Endothelial cell of hepatic sinusoid (primary cell): Measurements from ENCODE around the gene MCCC1.
"Not testable (repeated sequence)": the region's sequence is repeated elsewhere in the genome, so short reads cannot be mapped to it uniquely, and the experiment has no call there.

ENCODE experiments used
- in situ Hi-C: cut with HindIII; loops from 2 replicates; pipeline ENCODE4 v1.10.0; 2017; ENCODE audit warnings: low sequenced_read_pairs

MCCC1 gene

DNA sequence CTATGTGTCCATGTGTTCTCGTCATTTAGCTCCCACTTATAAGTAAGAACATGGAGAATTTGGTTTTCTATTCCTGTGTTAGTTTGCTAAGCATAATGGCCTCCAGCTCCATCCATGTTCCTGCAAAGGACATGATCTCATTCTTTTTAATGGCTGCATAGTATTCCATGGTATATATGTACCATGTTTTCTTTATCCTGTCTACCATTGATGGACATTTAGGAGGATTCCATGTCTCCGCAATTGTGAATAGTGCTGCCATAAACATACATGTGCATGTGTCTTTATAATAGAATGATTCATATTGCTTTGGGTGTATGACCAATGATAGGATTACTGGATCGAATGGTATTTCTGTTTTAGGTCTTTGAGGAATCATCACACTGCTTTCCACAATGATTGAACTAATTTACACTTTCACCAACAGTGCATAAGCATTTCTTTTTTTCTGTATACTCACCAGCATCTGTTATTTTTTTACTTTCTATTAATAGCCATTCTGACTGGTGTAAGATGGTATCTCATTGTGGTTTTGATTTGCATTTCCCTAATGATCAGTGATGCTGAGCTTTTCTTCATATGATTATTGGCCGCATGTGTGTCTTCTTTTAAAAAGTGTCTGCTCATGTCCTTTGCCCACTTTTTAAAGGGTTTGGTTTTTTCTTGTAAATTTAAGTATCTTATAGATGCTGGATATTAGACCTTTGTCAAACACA, 105.7 kb downstream of the MCCC1 start:
- in situ Hi-C loops, result not testable (repeated sequence)

GRCh38 chr3:182989566-182989965, 109.7 kb downstream of the MCCC1 start:
- in situ Hi-C loops, result no loop called here

DNA sequence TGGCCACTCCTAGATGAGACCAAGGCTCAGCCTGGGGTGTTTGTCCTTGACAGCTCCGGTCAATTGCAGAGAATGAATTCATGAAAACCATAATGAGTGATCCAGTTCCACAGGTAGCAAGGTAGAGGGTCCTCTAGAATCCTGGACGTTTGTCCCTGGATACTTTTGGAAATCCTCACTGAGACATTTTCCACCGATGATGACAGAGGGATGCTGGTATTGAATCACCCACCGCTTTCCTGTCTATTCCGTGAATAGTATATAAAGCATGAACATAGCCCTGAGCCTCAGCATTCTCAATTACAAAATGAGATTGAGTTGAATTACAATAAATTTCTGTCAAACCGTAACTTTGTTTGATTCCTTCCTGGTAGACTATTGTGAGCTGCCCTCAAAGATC, 113.3 kb downstream of the MCCC1 start:
- in situ Hi-C loops, result no loop called here

DNA sequence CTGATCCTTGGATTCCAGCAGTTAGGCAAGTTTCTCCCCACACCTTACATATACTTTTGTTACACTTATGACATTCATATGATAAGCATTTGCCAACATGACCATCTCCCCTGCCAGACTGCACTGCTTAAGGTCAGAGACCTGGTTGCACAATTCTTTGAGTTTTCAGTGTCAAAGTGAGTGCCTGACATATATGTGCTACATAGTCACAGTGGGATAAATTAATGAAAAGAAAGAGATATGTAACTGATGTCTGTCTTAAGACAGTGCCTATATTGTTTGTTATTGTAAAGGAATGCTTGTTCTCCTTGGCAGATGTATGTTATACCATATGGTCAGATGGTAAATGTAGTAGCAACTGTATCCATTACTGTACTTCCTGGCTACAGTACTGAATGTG, 115.4 kb downstream of the MCCC1 start:
- in situ Hi-C loops, result no loop called here

GRCh38 chr3:182981038-182981380, 118.3 kb downstream of the MCCC1 start:
- in situ Hi-C loops, result no loop called here

DNA sequence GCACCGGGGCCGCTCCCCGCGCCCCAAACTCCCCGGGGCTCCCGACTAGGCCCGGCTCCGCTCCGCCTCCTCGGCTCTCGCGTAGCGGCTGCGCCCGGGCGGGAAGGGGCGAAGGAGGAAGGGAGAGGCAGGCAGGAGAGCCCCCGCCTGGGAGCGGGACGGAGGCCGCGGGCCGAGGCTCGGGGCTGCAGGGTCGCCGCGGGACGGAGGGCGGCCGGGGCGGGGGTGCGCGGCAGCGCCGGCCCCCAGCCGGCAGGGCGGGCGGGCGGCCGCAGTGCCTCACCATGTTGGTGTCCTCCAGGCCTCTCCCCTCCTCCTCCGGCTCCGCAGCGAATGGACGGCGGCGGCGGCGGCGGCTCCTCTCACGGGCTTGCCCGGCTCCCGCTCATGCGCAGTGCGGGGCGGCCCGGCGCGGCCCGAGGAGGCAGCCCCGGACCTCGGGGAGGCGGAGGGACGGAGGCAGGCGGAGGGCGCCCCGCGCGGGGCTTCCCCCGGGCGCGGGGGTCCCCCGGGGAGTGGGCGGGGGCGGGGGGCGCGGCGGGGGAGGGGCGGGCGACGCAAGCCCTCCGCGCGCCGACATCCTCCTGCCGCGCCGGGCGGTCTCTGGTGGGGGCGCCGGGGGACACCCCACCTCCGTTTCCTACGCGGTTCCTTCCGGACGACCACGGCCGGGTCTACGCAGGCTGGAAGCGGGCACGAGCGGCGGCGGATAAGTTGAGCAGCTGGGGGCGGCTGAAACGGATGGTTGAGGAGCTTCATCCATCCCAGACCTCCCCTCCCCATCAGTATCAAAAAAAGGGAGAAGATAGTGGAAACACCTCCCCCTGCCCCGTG, 118.9 kb downstream of the MCCC1 start, which contains the start of gene DCUN1D1:
Gene DCUN1D1, minus strand, starts transcription at position 335 of the 834 bp plus-strand sequence. Its CDS starts 49 bp downstream, at position 286.
- in situ Hi-C loops, result no loop called here

DNA sequence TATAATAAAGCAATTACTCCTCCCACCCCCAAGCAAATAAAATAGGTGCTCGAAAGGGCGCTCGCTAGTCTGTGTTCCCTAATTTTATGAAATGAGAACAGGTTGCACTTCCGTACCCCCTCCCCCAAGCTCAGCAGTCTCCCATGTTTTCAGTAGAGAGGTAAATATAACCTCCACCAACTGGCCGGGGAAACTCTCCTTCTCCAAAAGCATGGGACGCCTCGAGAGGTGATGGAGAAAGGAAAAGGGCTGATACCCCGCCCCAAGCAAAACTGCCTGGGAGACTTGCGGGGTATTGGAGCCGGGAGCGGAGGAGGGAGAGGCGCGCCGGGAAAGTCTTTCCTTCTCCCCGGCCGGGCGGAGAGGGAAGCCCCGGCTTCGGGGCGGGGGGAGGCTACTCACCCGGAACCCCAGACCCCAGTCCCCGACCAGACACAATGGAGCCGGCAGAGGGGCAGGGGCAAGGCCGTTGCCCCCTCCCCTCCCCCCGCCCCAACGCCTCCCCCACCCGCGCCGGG, 119.6 kb downstream of the MCCC1 start:
- in situ Hi-C loops, result no loop called here

GRCh38 chr3:182979103-182979673, 120.1 kb downstream of the MCCC1 start:
- in situ Hi-C loops, result no loop called here

DNA sequence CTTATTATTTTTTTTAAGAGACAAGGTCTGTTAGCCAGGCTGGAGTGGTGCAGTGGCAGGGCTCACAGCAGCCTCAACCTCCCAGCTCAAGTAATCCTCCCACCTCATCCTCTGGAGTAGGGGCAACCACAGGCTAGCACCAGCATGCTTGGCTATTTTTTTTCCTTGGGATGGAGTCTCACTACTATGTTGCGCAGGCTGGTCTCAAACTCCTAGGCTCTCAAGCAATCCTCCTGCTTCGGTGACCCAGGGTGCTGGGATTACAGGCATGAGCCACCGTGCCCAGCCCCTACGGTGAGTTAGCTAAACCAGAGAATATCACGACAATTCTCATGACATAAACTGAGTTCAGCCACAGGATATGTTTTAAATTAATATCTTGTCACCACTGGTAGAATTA, 120.9 kb downstream of the MCCC1 start:
- in situ Hi-C loops, result no loop called here

DNA sequence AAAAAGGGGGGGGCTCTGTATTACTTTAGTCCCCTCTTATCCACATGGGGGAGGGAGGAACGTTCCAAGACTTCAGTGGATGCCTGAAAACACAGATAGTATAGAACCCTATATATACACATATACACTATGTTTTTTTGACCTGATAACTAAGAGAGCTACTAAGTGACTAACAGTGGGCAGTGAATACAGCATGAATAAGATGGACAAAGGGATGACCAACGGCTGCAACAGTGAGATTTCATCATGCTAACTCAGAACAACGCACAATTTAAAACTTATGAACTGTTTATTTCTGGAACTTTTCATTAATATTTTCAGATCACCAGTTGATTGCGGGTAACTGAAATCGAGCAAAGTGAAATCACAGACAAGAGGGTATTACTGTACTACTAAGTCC, 126.2 kb downstream of the MCCC1 start:
- in situ Hi-C loops, result no loop called here

DNA sequence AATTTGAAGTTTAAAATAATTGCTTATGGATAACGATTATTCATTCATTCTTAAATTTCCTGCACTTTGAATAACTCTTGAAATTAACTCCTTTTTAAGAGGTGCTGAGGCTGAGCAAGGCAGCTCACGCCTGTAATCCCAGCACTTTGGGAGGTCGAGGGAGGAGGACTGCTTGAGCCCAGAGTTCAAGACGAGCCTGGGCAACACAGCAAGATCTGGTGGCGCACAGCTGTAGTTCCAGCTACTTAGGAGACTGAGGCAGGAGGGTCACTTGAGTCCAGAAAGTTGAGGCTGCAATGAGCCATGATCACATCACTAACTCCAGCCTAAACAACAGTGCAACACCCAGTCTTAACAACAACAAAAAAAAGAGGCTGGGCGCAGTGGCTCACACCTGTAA, 126.9 kb downstream of the MCCC1 start:
- in situ Hi-C loops, result no loop called here

GRCh38 chr3:182971637-182972036, 127.7 kb downstream of the MCCC1 start:
- in situ Hi-C loops, result no loop called here

GRCh38 chr3:182970811-182971418, 128.4 kb downstream of the MCCC1 start:
- in situ Hi-C loops, result no loop called here

- in situ Hi-C loops, result no loop called here
Observed at GRCh38 chr3:182969853-182970252, 129.4 kb downstream of the MCCC1 start.

- in situ Hi-C loops, result no loop called here
Observed at GRCh38 chr3:182969277-182969676, 130.0 kb downstream of the MCCC1 start.

DNA sequence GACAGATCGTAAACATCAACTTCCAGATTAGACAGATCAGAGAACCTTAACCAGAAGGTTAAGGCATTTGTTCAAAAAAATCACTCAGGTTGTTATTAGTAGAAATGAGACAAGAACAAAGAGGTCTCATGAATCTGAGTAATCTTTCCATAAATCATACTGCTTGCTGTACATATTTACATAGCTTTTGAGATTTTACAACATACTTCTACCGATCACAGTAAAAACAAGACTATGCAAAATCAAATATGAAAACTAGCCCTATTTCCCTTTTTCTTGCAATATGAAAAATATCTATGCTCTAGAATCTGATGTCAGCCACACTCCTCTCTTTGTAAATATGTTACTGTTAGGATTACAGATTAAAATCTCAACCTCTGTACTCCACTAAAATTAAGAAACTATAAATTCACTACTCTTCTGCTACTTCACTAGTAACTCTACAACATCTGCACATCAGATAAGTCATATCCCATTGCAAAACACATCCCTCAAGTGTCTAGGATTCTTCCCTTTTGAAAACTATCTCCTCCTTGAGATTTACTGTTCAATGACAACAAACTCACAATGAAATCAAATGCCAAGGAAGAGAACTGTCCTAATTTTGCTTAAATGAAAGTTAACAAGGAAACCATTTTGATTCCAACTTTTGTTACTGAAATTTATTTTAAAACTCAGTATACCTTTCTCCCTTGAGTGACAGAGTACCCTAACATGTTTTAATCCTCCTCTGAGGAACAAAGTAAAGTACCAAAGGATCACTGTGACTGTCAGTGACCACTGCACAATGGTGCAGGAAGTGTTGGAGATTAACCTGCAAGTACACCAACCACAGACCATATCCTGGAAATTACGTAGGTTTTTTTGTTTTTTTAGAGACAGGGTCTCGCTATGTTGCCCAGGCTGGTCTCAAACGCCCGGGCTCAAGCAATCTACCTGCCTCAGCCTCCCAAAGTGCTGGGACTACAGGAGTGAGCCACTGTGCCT, 131.8 kb downstream of the MCCC1 start:
- in situ Hi-C loops, result no loop called here

GRCh38 chr3:182965861-182966366, 133.4 kb downstream of the MCCC1 start:
- in situ Hi-C loops, result no loop called here
